ENCODE data around the gene NCOA1. TPM values are rescaled to one million over a fixed set of nuclear protein-coding genes. Genes with fewer than 3 reads are reported as not detected.
"Not testable (repeated sequence)": the region's sequence is repeated elsewhere in the genome, so short reads cannot be mapped to it uniquely, and the experiment has no call there.

NCOA1 gene
- total RNA-seq, 2 donors from 2014 or later = 20.1 to 22.6 TPM

DNA sequence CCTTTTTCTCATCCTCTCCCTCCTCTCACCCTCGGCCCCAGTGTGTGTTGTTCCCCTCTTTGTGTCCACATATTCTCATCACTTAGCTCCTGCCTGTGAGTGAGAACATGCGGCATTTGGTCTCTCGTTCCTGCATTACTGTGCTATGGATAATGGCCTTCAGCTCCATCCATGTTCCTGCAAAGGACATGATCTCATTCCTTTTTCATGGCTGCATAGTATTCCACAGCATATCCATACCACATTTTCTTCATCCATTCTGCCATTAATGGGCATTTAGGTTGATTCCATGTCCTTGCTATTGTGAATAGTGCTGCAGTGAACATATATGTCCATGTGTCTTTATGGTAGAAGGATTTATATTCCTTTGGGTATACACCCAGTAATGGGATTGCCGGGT lies 10.8 kb upstream of the NCOA1 start:
- peaks cover 14% of the 10 kb centered on the region for H3K4me1 Mint-ChIP-seq
- 88 to 94% methylated on average over 4 of the region's 4 CpGs for WGBS, 2 experiments (ENCODE audit: insufficient coverage in 1 of 2, insufficient read length in 1 of 2)
- DNase-seq = no peak
- Histone ChIP-seq H3K27ac (ENCODE audit: low read depth, low read length) (no peak overlapping the region), H3K4me3 (ENCODE audit: low read length) (no peak overlapping the region), H3K9ac (ENCODE audit: extremely low read depth, low read length, poor library complexity, severe bottlenecking) (no peak overlapping the region), H3K27me3 (ENCODE audit: control insufficient read depth, insufficient read depth, low read length, poor library complexity, severe bottlenecking) (peaks cover 10% of the 10 kb centered on the region), H3K9me3 (ENCODE audit: control insufficient read depth, low read length) (peaks cover 5% of the 10 kb centered on the region), H3K36me3 (ENCODE audit: control insufficient read depth, insufficient read depth, low read length) (no peaks in the 10 kb centered on the region), H3K4me1 (ENCODE audit: control insufficient read depth, insufficient read depth, low read length) (no peaks in the 10 kb centered on the region)
- TF ChIP-seq, protein P1, sequence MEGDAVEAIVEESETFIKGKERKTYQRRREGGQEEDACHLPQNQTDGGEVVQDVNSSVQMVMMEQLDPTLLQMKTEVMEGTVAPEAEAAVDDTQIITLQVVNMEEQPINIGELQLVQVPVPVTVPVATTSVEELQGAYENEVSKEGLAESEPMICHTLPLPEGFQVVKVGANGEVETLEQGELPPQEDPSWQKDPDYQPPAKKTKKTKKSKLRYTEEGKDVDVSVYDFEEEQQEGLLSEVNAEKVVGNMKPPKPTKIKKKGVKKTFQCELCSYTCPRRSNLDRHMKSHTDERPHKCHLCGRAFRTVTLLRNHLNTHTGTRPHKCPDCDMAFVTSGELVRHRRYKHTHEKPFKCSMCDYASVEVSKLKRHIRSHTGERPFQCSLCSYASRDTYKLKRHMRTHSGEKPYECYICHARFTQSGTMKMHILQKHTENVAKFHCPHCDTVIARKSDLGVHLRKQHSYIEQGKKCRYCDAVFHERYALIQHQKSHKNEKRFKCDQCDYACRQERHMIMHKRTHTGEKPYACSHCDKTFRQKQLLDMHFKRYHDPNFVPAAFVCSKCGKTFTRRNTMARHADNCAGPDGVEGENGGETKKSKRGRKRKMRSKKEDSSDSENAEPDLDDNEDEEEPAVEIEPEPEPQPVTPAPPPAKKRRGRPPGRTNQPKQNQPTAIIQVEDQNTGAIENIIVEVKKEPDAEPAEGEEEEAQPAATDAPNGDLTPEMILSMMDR (conservative IDR thresholded peaks at IDR 0.05) = no peak
- H3K9me3 Mint-ChIP-seq = peaks cover 11% of the 10 kb centered on the region
- H3K36me3 Mint-ChIP-seq (ENCODE audit: low read depth) = no peaks in the 10 kb centered on the region
- H3K27me3 Mint-ChIP-seq (ENCODE audit: insufficient read depth) = peaks cover 32% of the 10 kb centered on the region
- no peak overlapping the region for H3K27ac Mint-ChIP-seq
- no peak overlapping the region for H3K4me3 Mint-ChIP-seq

DNA sequence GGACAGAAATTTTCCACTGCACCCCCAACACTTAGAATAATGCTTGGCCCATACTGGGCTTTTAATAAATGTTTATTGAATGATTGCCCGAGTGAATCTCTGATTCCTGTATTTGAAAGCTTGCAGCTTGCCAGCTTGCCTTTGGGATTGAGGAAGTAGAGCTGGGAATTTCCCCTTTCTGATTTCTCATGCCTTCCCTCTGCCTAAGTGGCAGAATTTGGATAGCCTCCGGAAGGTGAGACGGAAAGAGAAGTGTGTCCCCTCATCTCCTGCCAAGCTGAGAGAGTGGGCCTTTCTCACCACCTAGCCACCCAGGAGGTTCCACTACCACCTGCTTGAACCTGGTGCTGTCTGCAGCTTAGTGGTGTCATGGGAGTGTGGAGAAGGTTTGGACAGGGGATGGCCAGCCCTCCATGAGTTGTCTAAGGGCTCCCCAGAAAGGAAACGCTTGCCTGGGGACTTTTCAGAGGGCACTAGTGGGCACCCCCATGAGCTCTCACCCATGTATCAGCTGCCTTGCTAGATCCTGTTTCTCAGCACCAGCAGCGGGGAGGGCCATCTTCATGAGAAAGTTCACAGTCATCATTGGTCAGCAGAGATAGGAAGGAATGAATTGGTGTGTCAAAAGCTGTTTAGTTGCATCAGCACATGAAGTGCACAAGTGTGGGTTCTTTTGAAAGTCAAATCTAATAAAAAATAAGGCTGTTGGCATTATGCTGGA lies 8.6 kb upstream of the NCOA1 start:
- Histone ChIP-seq H3K27me3 (ENCODE audit: control insufficient read depth, insufficient read depth, low read length, poor library complexity, severe bottlenecking) (peaks cover 14% of the 10 kb centered on the region), H3K9ac (ENCODE audit: extremely low read depth, low read length, poor library complexity, severe bottlenecking) (no peak overlapping the region), H3K36me3 (ENCODE audit: control insufficient read depth, insufficient read depth, low read length) (no peaks in the 10 kb centered on the region), H3K4me1 (ENCODE audit: control insufficient read depth, insufficient read depth, low read length) (no peaks in the 10 kb centered on the region), H3K4me3 (ENCODE audit: low read length) (no peak overlapping the region), H3K27ac (ENCODE audit: low read depth, low read length) (no peak overlapping the region), H3K9me3 (ENCODE audit: control insufficient read depth, low read length) (peaks cover 5% of the 10 kb centered on the region)
- no peak for DNase-seq
- TF ChIP-seq, protein P1 (conservative IDR thresholded peaks at IDR 0.05) = no peak
- 90 to 93% methylated on average over 3 to 5 of the region's 5 CpGs for WGBS, 2 experiments (ENCODE audit: insufficient coverage in 1 of 2, insufficient read length in 1 of 2)
- H3K4me1 Mint-ChIP-seq = peaks cover 14% of the 10 kb centered on the region
- H3K4me3 Mint-ChIP-seq = no peak overlapping the region
- H3K9me3 Mint-ChIP-seq = peaks cover 11% of the 10 kb centered on the region
- no peaks in the 10 kb centered on the region for H3K36me3 Mint-ChIP-seq (ENCODE audit: low read depth)
- H3K27ac Mint-ChIP-seq = no peak overlapping the region
- peaks cover 30% of the 10 kb centered on the region for H3K27me3 Mint-ChIP-seq (ENCODE audit: insufficient read depth)

DNA sequence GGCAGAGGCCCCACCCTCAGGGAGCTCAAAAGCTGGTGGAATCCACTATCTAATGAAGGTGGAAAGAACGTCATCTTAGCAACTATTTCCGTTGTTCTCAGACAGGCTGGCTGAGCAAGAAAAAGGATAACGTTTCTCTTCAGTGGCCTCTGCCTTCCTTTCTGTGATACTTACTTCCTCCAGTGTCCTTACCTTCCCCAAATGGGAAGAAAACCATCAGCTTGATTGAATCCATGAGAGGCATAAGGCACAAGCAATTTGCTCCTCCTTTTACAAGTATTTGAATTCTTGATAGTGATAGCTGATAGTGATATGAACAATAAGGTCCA lies 8.1 kb upstream of the NCOA1 start:
- WGBS, 2 experiments (ENCODE audit: insufficient coverage in 1 of 2, insufficient read length in 1 of 2) = 83 to 100% methylated on average over 2 to 3 of the region's 3 CpGs
- Mint-ChIP-seq H3K9me3 (peaks cover 11% of the 10 kb centered on the region), H3K4me3 (no peak overlapping the region), H3K36me3 (ENCODE audit: low read depth) (no peaks in the 10 kb centered on the region), H3K27me3 (ENCODE audit: insufficient read depth) (peaks cover 28% of the 10 kb centered on the region), H3K27ac (no peak overlapping the region), H3K4me1 (peaks cover 12% of the 10 kb centered on the region)
- Histone ChIP-seq H3K36me3 (ENCODE audit: control insufficient read depth, insufficient read depth, low read length) (no peaks in the 10 kb centered on the region), H3K9ac (ENCODE audit: extremely low read depth, low read length, poor library complexity, severe bottlenecking) (no peak overlapping the region), H3K27me3 (ENCODE audit: control insufficient read depth, insufficient read depth, low read length, poor library complexity, severe bottlenecking) (peaks cover 14% of the 10 kb centered on the region), H3K4me1 (ENCODE audit: control insufficient read depth, insufficient read depth, low read length) (no peaks in the 10 kb centered on the region), H3K9me3 (ENCODE audit: control insufficient read depth, low read length) (peaks cover 5% of the 10 kb centered on the region), H3K4me3 (ENCODE audit: low read length) (no peak overlapping the region), H3K27ac (ENCODE audit: low read depth, low read length) (no peak overlapping the region)
- DNase-seq = no peak
- TF ChIP-seq, protein P1 (conservative IDR thresholded peaks at IDR 0.05) = no peak

DNA sequence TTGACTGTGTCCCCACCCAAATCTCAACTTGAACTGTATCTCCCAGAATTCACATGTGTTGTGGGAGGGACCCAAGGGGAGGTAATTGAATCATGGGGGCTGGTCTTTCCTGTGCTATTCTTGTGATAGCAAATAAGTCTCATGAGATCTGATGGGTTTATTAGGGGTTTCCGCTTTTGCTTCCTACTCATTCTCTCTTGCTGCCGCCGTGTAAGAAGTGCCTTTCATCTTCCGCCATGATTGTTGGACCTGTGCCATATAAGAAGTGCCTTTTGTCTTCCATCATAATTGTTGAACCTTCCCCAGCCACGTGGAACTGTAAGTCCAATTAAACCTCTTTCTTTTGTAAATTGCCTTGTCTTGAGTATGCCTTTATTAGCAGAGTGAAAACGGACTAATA lies 6.4 kb upstream of the NCOA1 start:
- not testable (repeated sequence) for H3K9ac ChIP-seq (ENCODE audit: extremely low read depth, low read length, poor library complexity, severe bottlenecking); H3K4me3 Mint-ChIP-seq; H3K4me1 ChIP-seq (ENCODE audit: control insufficient read depth, insufficient read depth, low read length); H3K27ac Mint-ChIP-seq; H3K36me3 Mint-ChIP-seq (ENCODE audit: low read depth); H3K4me3 ChIP-seq (ENCODE audit: low read length); DNase-seq; H3K36me3 ChIP-seq (ENCODE audit: control insufficient read depth, insufficient read depth, low read length); H3K9me3 ChIP-seq (ENCODE audit: control insufficient read depth, low read length); H3K27ac ChIP-seq (ENCODE audit: low read depth, low read length)
- Mint-ChIP-seq H3K4me1 (peaks cover 16% of the 10 kb centered on the region), H3K9me3 (peaks cover 11% of the 10 kb centered on the region), H3K27me3 (ENCODE audit: insufficient read depth) (peaks cover 25% of the 10 kb centered on the region)
- WGBS, 2 experiments (ENCODE audit: insufficient coverage in 1 of 2, insufficient read length in 1 of 2) = 93 to 94% methylated on average over 5 to 6 of the region's 6 CpGs
- H3K27me3 ChIP-seq (ENCODE audit: control insufficient read depth, insufficient read depth, low read length, poor library complexity, severe bottlenecking) = peaks cover 13% of the 10 kb centered on the region

Measured in endodermal cell (in vitro differentiated cells).